Endothelial cell of umbilical vein (primary cell): ENCODE measurements around the gene PI4K2B. TPM values are rescaled to one million over a fixed set of nuclear protein-coding genes. Genes with fewer than 3 reads are reported as not detected.

Source experiments
- BruUV-seq: library from RNA; stranded (reverse); fragments of 400-500 nt; replicated peaks from 2 replicates; lab custom pipeline; 2021; lab: Mats Ljungman, UMichigan
- CTCF ChIA-PET: fragments of 300-600, 350-600 bp; sonication (Branson Sonifier 250); formaldehyde crosslinking; loops from one replicate; lab custom pipeline; 2021; ENCODE audit warnings: antibody characterized with exemption, inconsistent platforms; lab: Charles Lee
- POLR2A ChIA-PET: fragments of 300-600, 350-600 bp; sonication (Branson Sonifier 250); formaldehyde crosslinking; loops from one replicate; lab custom pipeline; 2021; ENCODE audit warnings: antibody characterized with exemption, inconsistent platforms; lab: Charles Lee
- DNase-seq: peaks from one replicate; pipeline ENCODE4 v3.0.0-alpha.2; 2011; ENCODE audit warnings: low read depth, low spot score
- FAIRE-seq: peaks from 2 replicates; lab custom pipeline; 2011; peaks lifted over from hg19 to GRCh38; lab: Jason Lieb, UNC
- H2AFZ ChIP-seq: 2 replicates; pipeline ENCODE4 v1.6.0; 2012; ENCODE audit warnings: low read depth, low read length, control low read depth, inconsistent platforms
- H3K27ac ChIP-seq: 2 replicates; pipeline ENCODE4 v1.5.1; 2011; ENCODE audit warnings: low read depth, mild to moderate bottlenecking, control low read depth, low read length, moderate library complexity; ENCODE audit not compliant: insufficient read depth
- H3K27me3 ChIP-seq, 2 experiments: 2 replicates each; pipeline versions ENCODE4 v1.6.0 to v1.6.1; 2011; ENCODE audit warnings: low read length in 2 of 2, mixed read lengths in 1 of 2; ENCODE audit not compliant: control insufficient read depth in 2 of 2, insufficient read depth in 2 of 2
- H3K36me3 ChIP-seq, 2 experiments: 2 replicates in 1 of 2; 3 replicates in 1 of 2; pipeline ENCODE4 v1.5.1; 2011; ENCODE audit warnings: low read length in 2 of 2, mild to moderate bottlenecking in 1 of 2, moderate library complexity in 1 of 2; ENCODE audit not compliant: control insufficient read depth in 2 of 2, insufficient read depth in 2 of 2; ENCODE audit errors: extremely low read depth in 1 of 2
- H3K4me1 ChIP-seq: 3 replicates; pipeline ENCODE4 v1.5.1; 2011; ENCODE audit warnings: mild to moderate bottlenecking, low read length; ENCODE audit not compliant: control insufficient read depth, insufficient read depth; ENCODE audit errors: extremely low read depth
- H3K4me2 ChIP-seq: 2 replicates; pipeline ENCODE4 v1.6.1; 2011; ENCODE audit warnings: low read length, control low read depth, mixed read lengths; ENCODE audit not compliant: insufficient read depth
- H3K4me3 ChIP-seq, 3 experiments: fragments of 200-600 bp in 1 of 3; sonication (generic), shearing (Covaris generic) in 1 of 3; replicated peaks in 1 of 3; 2 replicates each; pipeline ENCODE4 v1.5.1; 2011 to 2016; ENCODE audit warnings: control low read depth in 3 of 3, low read length in 3 of 3, mild to moderate bottlenecking in 2 of 3, inconsistent platforms in 1 of 3, low read depth in 1 of 3, moderate library complexity in 1 of 3; ENCODE audit not compliant: insufficient read depth in 1 of 3
- H3K79me2 ChIP-seq: 2 replicates; pipeline ENCODE4 v1.6.0; 2012; ENCODE audit warnings: low read length, inconsistent platforms; ENCODE audit not compliant: control insufficient read depth, insufficient read depth
- H3K9ac ChIP-seq: replicated peaks from 2 replicates; pipeline ENCODE3; 2011; ENCODE audit warnings: low read length, control low read depth; ENCODE audit not compliant: insufficient read depth; ENCODE audit errors: extremely low read depth
- H3K9me1 ChIP-seq: replicated peaks from 3 replicates; pipeline ENCODE4 v1.6.0; 2011; ENCODE audit warnings: mild to moderate bottlenecking, low read length; ENCODE audit not compliant: control insufficient read depth, insufficient read depth; ENCODE audit errors: extremely low read depth
- H3K9me3 ChIP-seq: replicated peaks from 2 replicates; pipeline ENCODE4 v1.5.1; 2012; ENCODE audit warnings: low read length, inconsistent platforms; ENCODE audit not compliant: control insufficient read depth, insufficient read depth
- H4K20me1 ChIP-seq: replicated peaks from 2 replicates; pipeline ENCODE3; 2011; ENCODE audit warnings: mild to moderate bottlenecking, low read length; ENCODE audit not compliant: control insufficient read depth, insufficient read depth; ENCODE audit errors: extremely low read depth
- EZH2 ChIP-seq: IDR thresholded peaks from 2 replicates; pipeline ENCODE4 v1.6.1; 2012; ENCODE audit warnings: borderline replicate concordance, low read depth, mild to moderate bottlenecking, moderate library complexity, low read length, inconsistent platforms; ENCODE audit not compliant: severe bottlenecking
- FOS ChIP-seq: IDR thresholded peaks from 2 replicates; pipeline ENCODE4 v1.6.1; 2011; ENCODE audit warnings: mild to moderate bottlenecking, low read length, moderate library complexity, borderline replicate concordance; ENCODE audit not compliant: insufficient read depth
- GATA2 ChIP-seq: IDR thresholded peaks from 2 replicates; pipeline ENCODE4 v1.7.0; 2011; ENCODE audit warnings: low read depth, mild to moderate bottlenecking, moderate library complexity, mixed read lengths, low read length; ENCODE audit not compliant: insufficient read length, insufficient read depth
- JUN ChIP-seq: IDR thresholded peaks from 2 replicates; pipeline ENCODE4 v1.6.1; 2011; ENCODE audit warnings: borderline replicate concordance, low read depth; ENCODE audit not compliant: insufficient read length, insufficient read depth
- MYC ChIP-seq: IDR thresholded peaks from one replicate; pipeline ENCODE4 v1.6.1; 2011; ENCODE audit warnings: mild to moderate bottlenecking, low read depth, low read length
- POLR2A ChIP-seq: IDR thresholded peaks from 2 replicates; pipeline ENCODE4 v1.6.1; 2012; ENCODE audit warnings: low read depth, mild to moderate bottlenecking, control low read depth, low read length
- POLR2AphosphoS5 ChIP-seq: IDR thresholded peaks from 2 replicates; pipeline ENCODE4 v1.6.1; 2012; ENCODE audit warnings: low read depth, mild to moderate bottlenecking, control low read depth, low read length, moderate library complexity; ENCODE audit not compliant: insufficient read depth
- dilution Hi-C: fragments of 300-500 bp; cut with MboI; formaldehyde crosslinking; loops from one replicate; pipeline ENCODE4 v1.15.0; 2019; ENCODE audit warnings: low sequenced_read_pairs; ENCODE audit not compliant: extremely low pct_ligation_motif_present
- intact Hi-C: fragments of 100-400 bp; cut with micrococcal nuclease; formaldehyde crosslinking; loops from one replicate; pipeline ENCODE4 v1.10.0; 2022
- polyA plus RNA-seq, 4 experiments: library from polyadenylated mRNA; depleted of rRNA in 3 of 4; stranded (reverse) in 3 of 4; unstranded in 1 of 4; fragments of >200 nt; gene quantifications; 2 replicates each; pipeline versions ENCODE4 v1.2.1 to v1.2.3, GENCODE V29; 2011 to 2012; ENCODE audit warnings: missing spikeins in 1 of 4
- total RNA-seq: library from RNA; stranded (reverse); gene quantifications from 2 replicates; pipeline ENCODE4 v1.2.3, GENCODE V29; 2021
- TF ChIP-seq, protein P1 (sequence below), 2 donors: IDR thresholded peaks; 1 replicate in 1 of 2; 2 replicates in 1 of 2; pipeline ENCODE4 v1.5.1; 2011; ENCODE audit warnings: low read length in 2 of 2, mild to moderate bottlenecking in 2 of 2, moderate library complexity in 2 of 2, control low read depth in 1 of 2, inconsistent platforms in 1 of 2, low read depth in 1 of 2; ENCODE audit not compliant: insufficient read depth in 1 of 2; ENCODE audit errors: extremely low read depth in 1 of 2
- TF ChIP-seq, protein P2 (sequence below): IDR thresholded peaks from 2 replicates; pipeline ENCODE4 v1.6.1; 2011; ENCODE audit not compliant: insufficient read depth, insufficient read length

The PI4K2B gene
- total and polyA plus RNA-seq, 2 donors (not counting 3 experiments of a cell fraction or from before 2014, with no cell fraction given): 3.5 to 19.3 TPM

DNA sequence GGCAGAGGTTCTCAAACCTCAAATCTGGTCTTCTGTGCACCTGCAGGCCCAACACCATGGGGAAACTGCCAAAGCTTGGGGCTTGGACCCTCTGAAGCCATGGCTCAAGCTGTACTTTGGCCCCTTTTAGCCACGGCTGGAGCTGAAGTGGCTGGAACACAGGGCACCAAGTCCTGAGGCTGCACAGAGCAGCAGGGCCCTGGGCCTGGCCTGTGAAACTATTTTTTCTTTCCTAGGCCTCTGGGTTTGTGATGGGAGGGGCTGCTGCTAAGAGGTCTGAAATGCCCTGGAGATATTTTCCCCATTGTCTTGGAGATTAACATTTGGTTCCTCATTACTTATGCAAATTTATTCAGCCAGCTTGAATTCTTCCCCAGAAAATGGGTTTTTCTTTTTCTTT lies 18.3 kb upstream of the PI4K2B start:
- ChIA-PET POLR2A (no interaction called here), CTCF (interaction anchor here (0.6 to 2.5 kb wide), 2 partner anchors 11 to 283 kb away, joined by 4 to 11 read pairs; no protein-coding TSS in a partner anchor)
- DNase-seq (no peak), FAIRE-seq (no peak)
- TF ChIP-seq JUN: no peak
- no peak for TF ChIP-seq MYC
- TF ChIP-seq POLR2AphosphoS5: no peak
- no peak for TF ChIP-seq EZH2
- TF ChIP-seq, protein P1, sequence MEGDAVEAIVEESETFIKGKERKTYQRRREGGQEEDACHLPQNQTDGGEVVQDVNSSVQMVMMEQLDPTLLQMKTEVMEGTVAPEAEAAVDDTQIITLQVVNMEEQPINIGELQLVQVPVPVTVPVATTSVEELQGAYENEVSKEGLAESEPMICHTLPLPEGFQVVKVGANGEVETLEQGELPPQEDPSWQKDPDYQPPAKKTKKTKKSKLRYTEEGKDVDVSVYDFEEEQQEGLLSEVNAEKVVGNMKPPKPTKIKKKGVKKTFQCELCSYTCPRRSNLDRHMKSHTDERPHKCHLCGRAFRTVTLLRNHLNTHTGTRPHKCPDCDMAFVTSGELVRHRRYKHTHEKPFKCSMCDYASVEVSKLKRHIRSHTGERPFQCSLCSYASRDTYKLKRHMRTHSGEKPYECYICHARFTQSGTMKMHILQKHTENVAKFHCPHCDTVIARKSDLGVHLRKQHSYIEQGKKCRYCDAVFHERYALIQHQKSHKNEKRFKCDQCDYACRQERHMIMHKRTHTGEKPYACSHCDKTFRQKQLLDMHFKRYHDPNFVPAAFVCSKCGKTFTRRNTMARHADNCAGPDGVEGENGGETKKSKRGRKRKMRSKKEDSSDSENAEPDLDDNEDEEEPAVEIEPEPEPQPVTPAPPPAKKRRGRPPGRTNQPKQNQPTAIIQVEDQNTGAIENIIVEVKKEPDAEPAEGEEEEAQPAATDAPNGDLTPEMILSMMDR (IDR thresholded peaks at IDR 0.05; ENCODE audit: extremely low read depth in 1 of 2, insufficient read depth in 1 of 2, low read depth in 1 of 2, low read length in 2 of 2): no peak
- no peak for TF ChIP-seq FOS
- TF ChIP-seq POLR2A: no peak
- TF ChIP-seq, protein P2, sequence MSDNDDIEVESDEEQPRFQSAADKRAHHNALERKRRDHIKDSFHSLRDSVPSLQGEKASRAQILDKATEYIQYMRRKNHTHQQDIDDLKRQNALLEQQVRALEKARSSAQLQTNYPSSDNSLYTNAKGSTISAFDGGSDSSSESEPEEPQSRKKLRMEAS: no peak
- TF ChIP-seq GATA2: no peak
- Histone ChIP-seq H3K27me3 (peaks cover 2 to 6% of the 10 kb centered on the region in 2 experiments), H3K36me3 (no peaks in the 10 kb centered on the region), H3K79me2 (no peaks in the 10 kb centered on the region), H3K4me1 (no peaks in the 10 kb centered on the region), H3K27ac (no peak overlapping the region), H3K9ac (no peak overlapping the region), H4K20me1 (no peaks in the 10 kb centered on the region), H3K9me3 (no peaks in the 10 kb centered on the region), H3K4me3 (no peak overlapping the region), H3K9me1 (no peaks in the 10 kb centered on the region), H3K4me2 (no peak overlapping the region), H2AFZ (no peak overlapping the region)
- intact Hi-C loops: no loop called here
- dilution Hi-C loops: no loop called here
- BruUV-seq: no TSS peak
